Effector memory CD4-positive, alpha-beta T cell (primary cell): Measurements from ENCODE around the gene TUBA4B.
"Not testable (repeated sequence)": the region's sequence is repeated elsewhere in the genome, so short reads cannot be mapped to it uniquely, and the experiment has no call there.

Experiments
- DNase-seq, 3 donors: peaks; one replicate each; pipeline ENCODE4 v3.0.0-alpha.2; 2020
- H3K27ac ChIP-seq: 2 replicates; pipeline ENCODE4 v1.7.0; 2013; ENCODE audit warnings: mild to moderate bottlenecking, low read length, moderate library complexity; ENCODE audit not compliant: insufficient read depth, poor library complexity, severe bottlenecking
- H3K27me3 ChIP-seq: replicated peaks from 2 replicates; pipeline ENCODE4 v1.7.0; 2013; ENCODE audit warnings: mild to moderate bottlenecking, low read length; ENCODE audit not compliant: insufficient read depth, control insufficient read depth, poor library complexity, severe bottlenecking
- H3K36me3 ChIP-seq: 2 replicates; pipeline ENCODE4 v1.7.0; 2013; ENCODE audit warnings: mild to moderate bottlenecking, low read length, moderate library complexity; ENCODE audit not compliant: control insufficient read depth, insufficient read depth
- H3K4me1 ChIP-seq: 2 replicates; pipeline ENCODE4 v1.7.0; 2013; ENCODE audit warnings: low read length, mild to moderate bottlenecking; ENCODE audit not compliant: control insufficient read depth, insufficient read depth, poor library complexity, severe bottlenecking
- H3K4me3 ChIP-seq: 2 replicates; pipeline ENCODE4 v1.7.0; 2013; ENCODE audit warnings: low read length, low read depth, mild to moderate bottlenecking; ENCODE audit not compliant: insufficient read depth, poor library complexity, severe bottlenecking
- H3K9me3 ChIP-seq: 2 replicates; pipeline ENCODE4 v1.7.0; 2013; ENCODE audit warnings: mild to moderate bottlenecking, low read length, moderate library complexity; ENCODE audit not compliant: control insufficient read depth

Gene TUBA4B

GRCh38 chr2:219284501-219285372, 31.7 kb downstream of the TUBA4B start:
- Histone ChIP-seq H3K4me3 (no peak overlapping the region), H3K36me3 (peaks cover 62% of the 10 kb centered on the region), H3K4me1 (peaks cover 6% of the 10 kb centered on the region), H3K9me3 (no peaks in the 10 kb centered on the region), H3K27ac (no peak overlapping the region), H3K27me3 (no peaks in the 10 kb centered on the region)
- no peak for DNase-seq

- Histone ChIP-seq H3K36me3 (peaks cover 62% of the 10 kb centered on the region), H3K27ac (no peak overlapping the region), H3K4me3 (no peak overlapping the region), H3K4me1 (peaks cover under 1% of the 10 kb centered on the region), H3K27me3 (no peaks in the 10 kb centered on the region), H3K9me3 (no peaks in the 10 kb centered on the region)
- no peak for DNase-seq
Measured at GRCh38 chr2:219285373-219285735, 32.3 kb downstream of the TUBA4B start.

- H3K9me3 ChIP-seq = no peaks in the 10 kb centered on the region
- H3K4me1 ChIP-seq = no peaks in the 10 kb centered on the region
- no peak overlapping the region for H3K27ac ChIP-seq
- no peak for DNase-seq
- H3K36me3 ChIP-seq = peaks cover 55% of the 10 kb centered on the region
- no peaks in the 10 kb centered on the region for H3K27me3 ChIP-seq
- H3K4me3 ChIP-seq = no peak overlapping the region
Measured at GRCh38 chr2:219285894-219286425, 32.9 kb downstream of the TUBA4B start.

- no peak for DNase-seq
- Histone ChIP-seq H3K9me3 (no peaks in the 10 kb centered on the region), H3K4me1 (no peaks in the 10 kb centered on the region), H3K27ac (no peak overlapping the region), H3K27me3 (no peaks in the 10 kb centered on the region), H3K4me3 (no peak overlapping the region), H3K36me3 (peaks cover 49% of the 10 kb centered on the region)
Measured at GRCh38 chr2:219286436-219287115, 33.5 kb downstream of the TUBA4B start.

- peaks cover 44% of the 10 kb centered on the region for H3K36me3 ChIP-seq
- not testable (repeated sequence) for DNase-seq, H3K9me3 ChIP-seq, H3K27me3 ChIP-seq, H3K4me3 ChIP-seq, H3K27ac ChIP-seq, H3K4me1 ChIP-seq
Measured at GRCh38 chr2:219287116-219287440, 34.0 kb downstream of the TUBA4B start.

GRCh38 chr2:219287580-219288265, 34.7 kb downstream of the TUBA4B start:
- Histone ChIP-seq H3K36me3 (peaks cover 38% of the 10 kb centered on the region), H3K27me3 (no peaks in the 10 kb centered on the region), H3K4me1 (no peaks in the 10 kb centered on the region), H3K9me3 (no peaks in the 10 kb centered on the region), H3K4me3 (no peak overlapping the region), H3K27ac (no peak overlapping the region)
- no peak for DNase-seq

- no peak overlapping the region for H3K27ac ChIP-seq
- H3K4me1 ChIP-seq = no peaks in the 10 kb centered on the region
- H3K9me3 ChIP-seq = no peaks in the 10 kb centered on the region
- peaks cover 23% of the 10 kb centered on the region for H3K36me3 ChIP-seq
- DNase-seq = no peak
- H3K27me3 ChIP-seq = no peaks in the 10 kb centered on the region
- no peak overlapping the region for H3K4me3 ChIP-seq
Measured at GRCh38 chr2:219289195-219289536, 36.1 kb downstream of the TUBA4B start.

- H3K4me3 ChIP-seq = no peak overlapping the region
- H3K9me3 ChIP-seq = no peaks in the 10 kb centered on the region
- H3K27me3 ChIP-seq = no peaks in the 10 kb centered on the region
- H3K36me3 ChIP-seq = peaks cover 18% of the 10 kb centered on the region
- no peak overlapping the region for H3K27ac ChIP-seq
- DNase-seq = no peak
- H3K4me1 ChIP-seq = no peaks in the 10 kb centered on the region
Measured at GRCh38 chr2:219289537-219290361, 36.7 kb downstream of the TUBA4B start.

GRCh38 chr2:219290381-219291171, 37.5 kb downstream of the TUBA4B start:
- peaks cover 4% of the 10 kb centered on the region for H3K4me1 ChIP-seq

More at GRCh38 chr2:219290381-219291171, 37.5 kb downstream of the TUBA4B start:
- no peak for DNase-seq
- Histone ChIP-seq H3K36me3 (peaks cover 9% of the 10 kb centered on the region), H3K27ac (no peak overlapping the region), H3K4me3 (no peak overlapping the region), H3K9me3 (no peaks in the 10 kb centered on the region), H3K27me3 (no peaks in the 10 kb centered on the region)
